ENCODE results near the gene RASGRF1. TPM values are rescaled to one million over a fixed set of nuclear protein-coding genes. Genes with fewer than 3 reads are reported as not detected.
"Not testable (repeated sequence)": the region's sequence is repeated elsewhere in the genome, so short reads cannot be mapped to it uniquely, and the experiment has no call there.

RASGRF1 gene
- total RNA-seq, 1 experiment from 2014 or later, result 0.15 TPM

- no peak for DNase-seq (ENCODE audit: low spot score)
Observed at GRCh38 chr15:79036323-79036722, 54.3 kb downstream of the RASGRF1 start.

- DNase-seq (ENCODE audit: low spot score), result no peak
Observed at GRCh38 chr15:79035814-79036213, 54.8 kb downstream of the RASGRF1 start.

DNA sequence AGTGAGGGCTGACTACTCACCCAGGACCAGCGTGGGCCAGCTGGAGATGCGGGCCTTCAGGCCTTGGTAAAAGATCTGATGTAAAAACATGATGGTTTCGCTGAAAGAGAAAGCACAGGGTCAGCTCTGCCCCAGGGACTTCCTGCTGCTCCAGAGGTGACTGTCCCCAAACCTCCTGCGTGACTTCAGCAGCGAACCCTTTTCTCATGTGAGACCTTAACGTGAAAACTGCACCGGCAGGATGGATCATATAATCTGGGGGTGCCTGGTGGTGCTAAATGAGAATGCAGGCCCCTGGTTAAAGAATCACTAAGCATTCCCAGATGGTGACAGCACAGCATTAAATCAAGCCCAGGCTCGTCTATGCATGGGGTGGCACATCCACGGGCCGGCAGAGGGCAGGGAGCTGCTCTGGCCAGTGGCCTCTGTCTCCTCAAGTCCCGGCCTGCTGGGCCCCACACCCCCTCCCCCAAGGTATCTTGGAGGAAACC, 55.4 kb downstream of the RASGRF1 start:
- DNase-seq (ENCODE audit: low spot score), result no peak

DNA sequence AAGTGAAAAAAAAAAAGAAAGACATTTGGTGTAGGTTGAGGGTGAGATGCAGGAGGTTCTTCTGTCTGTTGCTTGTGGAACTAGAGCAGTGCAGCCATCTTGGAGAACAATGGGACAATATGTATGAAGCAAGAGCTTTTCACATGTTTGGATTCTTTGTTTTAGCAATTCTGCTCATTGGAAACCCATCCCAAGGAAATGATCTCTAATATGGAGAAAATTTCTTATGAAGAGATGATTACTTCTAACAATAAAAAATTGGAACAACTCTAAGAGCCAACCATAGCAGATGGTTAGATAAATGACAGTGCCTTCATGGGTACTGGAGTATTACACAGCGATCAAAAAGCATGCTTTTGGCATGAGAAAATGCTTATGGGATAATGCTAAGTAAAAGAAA, 56.3 kb downstream of the RASGRF1 start:
- DNase-seq (ENCODE audit: low spot score), result no peak

GRCh38 chr15:79032656-79033055, 57.9 kb downstream of the RASGRF1 start:
- DNase-seq (ENCODE audit: low spot score), result no peak

- no peak for DNase-seq (ENCODE audit: low spot score)
Observed at GRCh38 chr15:79031821-79032220, 58.8 kb downstream of the RASGRF1 start.

- no peak for DNase-seq (ENCODE audit: low spot score)
Observed at GRCh38 chr15:79031201-79031600, 59.4 kb downstream of the RASGRF1 start.

DNA sequence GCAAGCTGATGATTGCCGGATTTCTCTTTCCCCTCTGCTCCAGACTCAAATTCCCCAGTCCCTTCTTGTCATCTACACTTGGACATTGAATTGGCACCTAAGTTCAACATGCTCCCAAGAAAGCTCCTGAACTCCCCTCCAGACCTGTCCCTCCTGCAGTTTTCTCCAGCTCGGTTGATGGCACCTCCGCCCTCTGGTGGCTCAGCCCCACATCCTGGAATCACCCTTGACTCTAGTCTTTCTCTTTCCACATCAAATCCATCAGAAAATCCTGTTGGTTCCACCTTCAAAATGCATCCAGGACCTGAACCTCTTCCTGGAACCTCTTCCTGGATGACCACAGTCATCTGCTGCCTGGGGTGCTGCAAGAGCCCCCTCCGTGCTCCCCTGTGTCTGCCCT, 60.1 kb downstream of the RASGRF1 start:
- DNase-seq (ENCODE audit: low spot score), result no peak

- DNase-seq (ENCODE audit: low spot score), result peak; percentile 29
Observed at GRCh38 chr15:79028411-79028964, 62.1 kb downstream of the RASGRF1 start.

DNA sequence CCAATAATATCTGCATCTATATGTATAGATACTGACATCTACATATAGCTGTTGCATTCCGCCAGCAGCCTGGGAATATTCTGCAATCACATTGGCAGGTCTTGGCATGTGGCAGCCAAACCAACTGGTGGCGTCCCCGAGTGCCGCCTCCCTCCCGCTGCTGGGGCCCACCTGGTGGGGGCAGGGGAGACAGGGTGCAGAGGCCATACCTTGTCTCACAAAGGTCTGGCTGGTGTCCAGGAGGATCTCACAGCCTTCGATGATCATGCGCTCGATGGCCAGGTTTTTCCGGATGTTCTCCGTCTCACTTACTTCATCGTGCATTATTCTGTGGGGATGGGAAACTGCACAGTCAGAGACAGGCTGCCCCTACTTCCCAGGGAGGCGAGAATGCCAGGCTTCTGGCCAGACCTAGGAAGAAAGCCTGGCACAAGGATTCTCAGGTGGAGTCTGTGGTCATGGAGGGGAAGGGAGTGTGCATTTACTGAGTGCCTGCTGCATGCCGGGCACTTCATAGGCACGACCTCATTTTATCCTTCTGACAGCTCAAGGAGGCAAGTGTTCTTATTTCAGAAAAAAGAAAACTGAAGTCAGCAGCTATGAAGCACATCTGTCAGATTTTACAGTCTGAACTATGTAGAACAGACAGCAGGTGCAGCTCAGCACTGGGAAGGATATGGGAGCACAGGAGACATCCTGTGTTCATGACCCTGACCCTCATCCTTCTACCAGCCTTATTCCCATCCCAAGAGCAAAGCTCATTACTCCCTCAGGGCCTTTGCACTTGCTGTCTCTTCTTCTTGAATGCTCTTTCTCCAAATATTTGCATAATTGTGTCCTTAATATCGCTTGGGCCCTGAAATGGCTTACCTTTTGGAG, 62.8 kb downstream of the RASGRF1 start:
- no peak for DNase-seq (ENCODE audit: low spot score)

GRCh38 chr15:79025802-79026201, 64.8 kb downstream of the RASGRF1 start:
- no peak for DNase-seq (ENCODE audit: low spot score)

DNA sequence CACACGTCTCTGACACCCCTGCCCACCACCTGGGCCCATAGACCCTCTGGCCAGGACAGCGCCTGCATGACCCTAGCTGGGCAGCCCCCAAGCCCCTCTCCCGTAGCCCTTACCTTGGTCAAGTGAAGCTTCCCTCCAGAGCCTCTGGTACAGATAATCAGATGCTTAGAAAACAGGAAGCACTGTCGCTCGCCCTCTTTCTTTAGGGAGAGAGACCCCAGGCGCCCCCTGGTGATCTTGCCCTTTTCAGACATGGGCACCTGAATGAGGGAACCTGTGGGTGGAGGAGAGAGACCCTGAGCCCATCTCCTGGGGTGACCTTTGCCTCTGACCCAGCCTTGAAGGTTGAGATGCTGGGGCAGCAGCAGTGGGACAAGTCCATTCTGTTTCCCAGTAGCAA, 65.4 kb downstream of the RASGRF1 start:
- DNase-seq (ENCODE audit: low spot score), result no peak

GRCh38 chr15:79024493-79024892, 66.1 kb downstream of the RASGRF1 start:
- not testable (repeated sequence) for DNase-seq (ENCODE audit: low spot score)

GRCh38 chr15:79023918-79024317, 66.7 kb downstream of the RASGRF1 start:
- DNase-seq (ENCODE audit: low spot score), result no peak

GRCh38 chr15:79023546-79023890, 67.1 kb downstream of the RASGRF1 start:
- no peak for DNase-seq (ENCODE audit: low spot score)

GRCh38 chr15:79018960-79019359, 71.6 kb downstream of the RASGRF1 start:
- no peak for DNase-seq (ENCODE audit: low spot score)

DNA sequence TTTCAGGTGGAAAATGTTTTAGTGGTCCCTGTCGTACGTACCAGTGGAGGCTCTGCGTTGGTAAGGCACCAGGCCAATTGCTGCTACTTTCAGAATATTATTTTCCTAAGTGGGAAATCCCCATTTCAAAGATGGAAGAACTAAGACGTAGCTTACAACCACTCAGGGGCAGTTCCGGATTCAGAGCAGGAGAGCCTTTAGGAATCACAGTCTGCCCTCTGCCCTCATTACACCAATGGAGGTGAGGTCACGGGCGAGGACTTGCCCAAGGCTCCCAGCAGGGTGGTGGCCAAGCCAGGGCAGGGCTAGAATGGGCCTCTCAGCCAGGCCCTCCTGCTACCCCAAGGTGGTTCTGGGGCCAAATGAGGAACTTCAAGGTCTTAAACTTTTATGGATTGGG, 72.6 kb downstream of the RASGRF1 start:
- DNase-seq (ENCODE audit: low spot score), result no peak

DNA sequence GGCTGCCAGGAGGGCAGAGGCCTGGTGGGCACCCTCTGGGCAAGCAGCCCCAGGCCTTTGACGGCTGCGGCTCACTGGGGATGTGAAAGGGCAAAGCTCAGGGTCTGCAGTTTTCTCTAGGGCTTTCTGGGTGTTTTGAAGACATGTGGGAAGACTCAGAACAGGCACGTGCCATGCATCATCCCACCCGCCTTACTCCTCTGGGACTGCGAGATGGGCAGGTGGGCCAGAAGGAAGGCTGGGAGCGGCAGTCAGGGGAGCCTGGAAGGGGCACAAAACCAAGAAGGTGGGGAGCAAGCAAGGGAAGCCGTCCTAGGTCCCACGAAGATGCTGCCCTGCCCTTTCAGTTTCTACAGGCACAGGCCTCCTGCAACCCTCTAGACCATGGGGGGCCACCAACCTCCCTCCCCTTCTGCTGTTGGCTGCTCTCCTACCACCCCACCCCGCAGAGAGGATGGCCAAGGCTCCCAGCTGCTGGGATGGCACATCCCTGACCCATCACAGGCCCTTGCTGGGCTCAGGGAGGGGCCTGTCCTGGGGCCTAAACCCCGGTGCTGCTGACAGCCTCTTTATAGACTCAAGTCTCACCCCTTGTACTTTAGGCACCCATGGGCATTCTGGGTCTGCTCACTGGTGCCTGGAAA, 73.9 kb downstream of the RASGRF1 start:
- DNase-seq (ENCODE audit: low spot score), result no peak

GRCh38 chr15:79015416-79015815, 75.2 kb downstream of the RASGRF1 start:
- no peak for DNase-seq (ENCODE audit: low spot score)

- DNase-seq (ENCODE audit: low spot score), result no peak
Observed at GRCh38 chr15:79010278-79010677, 80.3 kb downstream of the RASGRF1 start.

DNA sequence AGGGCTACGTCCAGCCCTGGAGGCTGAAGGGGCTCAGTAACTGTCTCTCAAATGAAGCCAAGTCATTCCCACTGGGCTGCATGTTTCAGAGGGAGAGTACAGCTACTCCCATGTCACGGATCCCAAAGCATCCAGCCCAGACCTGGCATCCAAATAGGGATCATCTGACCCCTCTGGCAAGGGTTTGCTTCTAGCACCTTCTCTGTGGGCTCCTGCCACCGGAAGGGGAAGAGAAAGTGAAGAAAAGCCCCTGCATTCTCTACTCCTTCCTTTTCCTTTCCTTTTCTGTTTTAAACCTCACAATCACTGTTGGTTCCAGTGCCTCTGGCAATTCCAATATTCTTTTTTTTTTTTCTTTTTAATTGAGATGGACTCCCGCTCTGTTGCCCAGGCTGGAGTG, 81.2 kb downstream of the RASGRF1 start:
- no peak for DNase-seq (ENCODE audit: low spot score)

DNA sequence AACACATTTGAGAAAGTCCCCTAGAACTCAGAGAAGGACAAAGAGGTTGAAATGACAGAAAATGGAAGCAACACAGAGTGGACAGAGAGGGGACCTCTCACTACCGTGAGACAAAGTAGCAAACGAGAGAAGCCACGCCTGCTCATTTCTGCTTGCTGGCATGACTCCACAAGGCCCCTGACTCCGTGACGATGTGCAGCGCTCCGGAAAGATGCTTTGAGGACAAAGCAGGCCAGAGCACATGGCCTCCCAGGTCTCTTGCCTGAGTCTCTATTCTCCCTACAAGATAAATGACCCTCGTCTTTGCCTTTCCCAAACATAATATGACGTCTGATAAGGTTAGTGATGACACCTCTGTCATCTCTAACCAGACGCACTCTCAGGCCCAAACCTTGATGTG, 81.9 kb downstream of the RASGRF1 start:
- DNase-seq (ENCODE audit: low spot score), result no peak

- peak; percentile 36 for DNase-seq (ENCODE audit: low spot score)
Observed at GRCh38 chr15:79007066-79007465, 83.5 kb downstream of the RASGRF1 start.

Measured in H4 (cell line).